Coronary artery (tissue), 2 donors: ENCODE measurements around the gene SAYSD1.
"Not testable (repeated sequence)": the region's sequence is repeated elsewhere in the genome, so short reads cannot be mapped to it uniquely, and the experiment has no call there.

Experiments
- DNase-seq: peaks from one replicate; pipeline ENCODE4 v3.0.0-alpha.2; 2017; ENCODE audit warnings: low spot score
- H3K27ac ChIP-seq, 2 donors: fragments of 200-600 bp; sonication (generic); one replicate each; pipeline ENCODE4 v1.5.1; 2016 to 2019
- H3K4me3 ChIP-seq: fragments of 200-600 bp; sonication (generic); 2 replicates; pipeline ENCODE4 v1.5.1; 2016; ENCODE audit warnings: mild to moderate bottlenecking, moderate library complexity
- CTCF ChIP-seq: fragments of 200-600 bp; sonication (generic); IDR thresholded peaks from one replicate; pipeline ENCODE4 v1.5.1; 2019; ENCODE audit warnings: antibody characterized with exemption

SAYSD1 gene

GRCh38 chr6:39151211-39151610 lies 36.2 kb upstream of the SAYSD1 start:
- TF ChIP-seq CTCF, result no peak
- DNase-seq, result no peak

DNA sequence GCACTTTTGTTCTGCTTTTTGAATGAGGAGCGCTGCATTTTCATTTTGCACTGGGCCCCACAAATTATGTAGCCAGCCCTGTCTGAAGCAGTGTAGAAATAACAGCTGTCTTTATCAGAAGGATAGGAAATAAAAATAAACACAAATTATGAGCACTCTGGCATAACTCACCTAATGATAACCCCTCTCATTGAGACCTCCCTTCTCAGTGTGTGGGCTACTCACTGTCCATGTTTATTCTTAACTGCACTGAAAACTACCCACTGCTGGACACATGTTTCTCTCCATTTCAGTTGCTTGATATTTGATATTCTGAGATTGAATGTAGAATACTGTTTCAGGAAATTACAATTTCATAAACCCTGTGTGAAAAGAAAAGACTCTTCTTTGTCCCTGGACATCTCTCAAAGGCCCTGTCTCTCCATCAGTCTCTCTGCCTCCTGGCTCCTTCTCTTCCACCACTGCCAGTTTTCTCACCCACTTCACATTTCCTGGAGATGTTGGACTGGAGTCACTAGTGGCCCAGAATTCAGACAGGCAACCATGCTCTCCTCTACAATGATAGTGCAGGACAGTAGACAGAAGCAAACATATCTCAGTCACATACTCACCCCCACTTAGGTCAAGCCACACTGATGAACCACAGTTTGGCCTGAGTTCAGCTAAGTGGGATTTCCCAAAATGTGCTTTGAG lies 29.6 kb upstream of the SAYSD1 start:
- DNase-seq, result no peak
- no peak for TF ChIP-seq CTCF
- H3K27ac ChIP-seq, result no peak overlapping the region
- no peak overlapping the region for H3K4me3 ChIP-seq

More at GRCh38 chr6:39151211-39151610, 36.2 kb upstream of the SAYSD1 start:
- H3K4me3 ChIP-seq, result no peak overlapping the region
- H3K27ac ChIP-seq, result no peak overlapping the region

GRCh38 chr6:39143238-39143930 lies 28.4 kb upstream of the SAYSD1 start:
- no peak for TF ChIP-seq CTCF
- no peak for DNase-seq
- H3K4me3 ChIP-seq, result no peak overlapping the region
- no peak overlapping the region for H3K27ac ChIP-seq

GRCh38 chr6:39140556-39141167 lies 25.7 kb upstream of the SAYSD1 start:
- no peak for DNase-seq
- TF ChIP-seq CTCF, result no peak

DNA sequence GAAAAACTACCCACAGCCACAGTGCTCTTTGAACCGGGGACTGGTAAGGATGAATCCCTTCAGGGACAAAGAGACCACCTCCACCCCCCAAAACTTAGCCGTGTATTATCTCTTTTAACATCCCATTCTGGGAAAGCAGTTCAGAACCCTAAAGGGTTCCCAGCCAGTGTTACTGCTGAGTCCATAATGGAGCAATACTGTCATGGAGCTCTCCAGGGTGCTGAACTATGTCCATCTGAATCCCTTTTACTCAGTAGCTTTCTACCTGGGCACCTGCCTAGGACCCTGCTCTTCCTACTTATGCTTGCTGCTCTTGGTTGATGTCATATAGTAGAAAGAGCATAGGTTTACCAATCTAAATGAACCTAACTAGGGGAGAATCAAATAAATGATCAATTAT lies 22.3 kb upstream of the SAYSD1 start:
- no peak for TF ChIP-seq CTCF
- Histone ChIP-seq H3K4me3 (no peak overlapping the region), H3K27ac (no peak overlapping the region)
- DNase-seq, result no peak

More at GRCh38 chr6:39140556-39141167, 25.7 kb upstream of the SAYSD1 start:
- Histone ChIP-seq H3K4me3 (no peak overlapping the region), H3K27ac (no peak overlapping the region)

- not testable (repeated sequence) for H3K4me3 ChIP-seq, DNase-seq, H3K27ac ChIP-seq
Observed at GRCh38 chr6:39136207-39136606, 21.2 kb upstream of the SAYSD1 start.

DNA sequence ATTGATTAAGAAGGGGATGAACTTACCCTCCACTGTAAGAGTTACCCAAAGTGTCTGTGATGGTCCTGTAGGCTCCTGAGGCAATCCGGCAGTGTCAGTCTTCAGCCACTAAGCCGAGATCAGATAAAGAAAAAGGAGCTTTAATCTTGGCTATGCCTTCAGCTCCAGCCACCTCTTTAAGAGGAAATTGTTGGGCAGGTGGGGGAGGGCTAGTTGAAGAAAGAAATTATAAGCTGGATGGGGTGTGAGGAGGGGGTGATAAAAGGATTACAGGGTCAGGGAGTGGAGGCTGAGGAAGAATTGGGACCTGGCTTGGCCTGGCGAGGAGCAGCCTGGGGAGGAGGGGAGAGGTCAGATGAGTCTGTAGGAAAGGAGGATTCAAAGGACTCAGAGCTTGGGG lies 19.8 kb upstream of the SAYSD1 start:
- not testable (repeated sequence) for DNase-seq, H3K4me3 ChIP-seq, H3K27ac ChIP-seq

- Histone ChIP-seq H3K4me3 (no peak overlapping the region), H3K27ac (no peak overlapping the region)
- TF ChIP-seq CTCF, result no peak
- no peak for DNase-seq
Observed at GRCh38 chr6:39130691-39131090, 15.7 kb upstream of the SAYSD1 start.
